ENCODE measurements around the gene ASB14.

ASB14 gene

GRCh38 chr3:57292897-57293526 lies 527 bp upstream of the ASB14 start:
- no peaks in the 10 kb centered on the region for H3K27me3 ChIP-seq (ENCODE audit: insufficient read depth, low read length)
- H3K4me3 ChIP-seq (ENCODE audit: low read length) = no peak overlapping the region
- H3K9ac ChIP-seq (ENCODE audit: low read depth, low read length) = no peak overlapping the region
- no peak overlapping the region for H3K27ac ChIP-seq (ENCODE audit: low read depth, low read length)
- no peaks in the 10 kb centered on the region for H3K9me3 ChIP-seq (ENCODE audit: insufficient read depth, low read depth, low read length)
- H3K36me3 ChIP-seq (ENCODE audit: insufficient read depth, low read length) = no peaks in the 10 kb centered on the region
- 94% methylated on average over 3 of the region's 4 CpGs for WGBS
- no peaks in the 10 kb centered on the region for H3K4me1 ChIP-seq (ENCODE audit: insufficient read depth, low read length)

- no peaks in the 10 kb centered on the region for H3K9me3 ChIP-seq (ENCODE audit: insufficient read depth, low read depth, low read length)
- 91% methylated on average over 9 of the region's 9 CpGs for WGBS
Observed at GRCh38 chr3:57288403-57288802, 4.1 kb downstream of the ASB14 start.

GRCh38 chr3:57287205-57287604 lies 5.3 kb downstream of the ASB14 start:
- H3K4me1 ChIP-seq (ENCODE audit: insufficient read depth, low read length) = no peaks in the 10 kb centered on the region
- no peak overlapping the region for H3K27ac ChIP-seq (ENCODE audit: low read depth, low read length)
- H3K9ac ChIP-seq (ENCODE audit: low read depth, low read length) = no peak overlapping the region
- H3K27me3 ChIP-seq (ENCODE audit: insufficient read depth, low read length) = no peaks in the 10 kb centered on the region
- H3K9me3 ChIP-seq (ENCODE audit: insufficient read depth, low read depth, low read length) = no peaks in the 10 kb centered on the region
- no peaks in the 10 kb centered on the region for H3K36me3 ChIP-seq (ENCODE audit: insufficient read depth, low read length)
- no peak overlapping the region for H3K4me3 ChIP-seq (ENCODE audit: low read length)
- 93% methylated on average over 2 of the region's 2 CpGs for WGBS

More at GRCh38 chr3:57288403-57288802, 4.1 kb downstream of the ASB14 start:
- H3K36me3 ChIP-seq (ENCODE audit: insufficient read depth, low read length) = no peaks in the 10 kb centered on the region
- no peaks in the 10 kb centered on the region for H3K4me1 ChIP-seq (ENCODE audit: insufficient read depth, low read length)
- no peaks in the 10 kb centered on the region for H3K27me3 ChIP-seq (ENCODE audit: insufficient read depth, low read length)
- H3K4me3 ChIP-seq (ENCODE audit: low read length) = no peak overlapping the region
- H3K27ac ChIP-seq (ENCODE audit: low read depth, low read length) = no peak overlapping the region
- no peak overlapping the region for H3K9ac ChIP-seq (ENCODE audit: low read depth, low read length)

GRCh38 chr3:57283334-57283733 lies 9.2 kb downstream of the ASB14 start:
- Histone ChIP-seq H3K27me3 (ENCODE audit: insufficient read depth, low read length) (no peaks in the 10 kb centered on the region), H3K9ac (ENCODE audit: low read depth, low read length) (no peak overlapping the region), H3K4me1 (ENCODE audit: insufficient read depth, low read length) (no peaks in the 10 kb centered on the region), H3K27ac (ENCODE audit: low read depth, low read length) (no peak overlapping the region), H3K9me3 (ENCODE audit: insufficient read depth, low read depth, low read length) (peaks cover 7% of the 10 kb centered on the region; the same call in 1 of the 2 replicates), H3K36me3 (ENCODE audit: insufficient read depth, low read length) (no peaks in the 10 kb centered on the region), H3K4me3 (ENCODE audit: low read length) (no peak overlapping the region)
- WGBS = 87% methylated on average over 5 of the region's 6 CpGs

- Histone ChIP-seq H3K27me3 (ENCODE audit: insufficient read depth, low read length) (no peaks in the 10 kb centered on the region), H3K27ac (ENCODE audit: low read depth, low read length) (no peak overlapping the region), H3K4me1 (ENCODE audit: insufficient read depth, low read length) (no peaks in the 10 kb centered on the region), H3K9ac (ENCODE audit: low read depth, low read length) (no peak overlapping the region), H3K9me3 (ENCODE audit: insufficient read depth, low read depth, low read length) (peaks cover 7% of the 10 kb centered on the region; the same call in 1 of the 2 replicates), H3K4me3 (ENCODE audit: low read length) (no peak overlapping the region), H3K36me3 (ENCODE audit: insufficient read depth, low read length) (no peaks in the 10 kb centered on the region)
- no CpG with 5 or more reads among the region's 1 CpG for WGBS
Observed at GRCh38 chr3:57281715-57282114, 10.8 kb downstream of the ASB14 start.

- Histone ChIP-seq H3K27me3 (ENCODE audit: insufficient read depth, low read length) (no peaks in the 10 kb centered on the region), H3K36me3 (ENCODE audit: insufficient read depth, low read length) (peaks cover 3% of the 10 kb centered on the region; the same call in 1 of the 2 replicates), H3K27ac (ENCODE audit: low read depth, low read length) (no peak overlapping the region), H3K9ac (ENCODE audit: low read depth, low read length) (no peak overlapping the region), H3K4me3 (ENCODE audit: low read length) (no peak overlapping the region), H3K9me3 (ENCODE audit: insufficient read depth, low read depth, low read length) (peaks cover 7% of the 10 kb centered on the region; the same call in 1 of the 2 replicates), H3K4me1 (ENCODE audit: insufficient read depth, low read length) (no peaks in the 10 kb centered on the region)
- 92% methylated on average over 5 of the region's 5 CpGs for WGBS
Observed at GRCh38 chr3:57279685-57280084, 12.8 kb downstream of the ASB14 start.

GRCh38 chr3:57278237-57278636 lies 14.2 kb downstream of the ASB14 start:
- no peaks in the 10 kb centered on the region for H3K4me1 ChIP-seq (ENCODE audit: insufficient read depth, low read length)
- H3K9me3 ChIP-seq (ENCODE audit: insufficient read depth, low read depth, low read length) = peaks cover 7% of the 10 kb centered on the region; the same call in 1 of the 2 replicates
- H3K36me3 ChIP-seq (ENCODE audit: insufficient read depth, low read length) = peaks cover 5% of the 10 kb centered on the region; the same call in 1 of the 2 replicates
- no peak overlapping the region for H3K27ac ChIP-seq (ENCODE audit: low read depth, low read length)
- no peaks in the 10 kb centered on the region for H3K27me3 ChIP-seq (ENCODE audit: insufficient read depth, low read length)
- WGBS = 81% methylated on average over 1 of the region's 1 CpG
- H3K4me3 ChIP-seq (ENCODE audit: low read length) = no peak overlapping the region
- no peak overlapping the region for H3K9ac ChIP-seq (ENCODE audit: low read depth, low read length)

GRCh38 chr3:57275393-57275792 lies 17.1 kb downstream of the ASB14 start:
- Histone ChIP-seq H3K27ac (ENCODE audit: low read depth, low read length) (no peak overlapping the region), H3K27me3 (ENCODE audit: insufficient read depth, low read length) (no peaks in the 10 kb centered on the region), H3K9ac (ENCODE audit: low read depth, low read length) (no peak overlapping the region), H3K9me3 (ENCODE audit: insufficient read depth, low read depth, low read length) (peaks cover 6% of the 10 kb centered on the region; the same call in 1 of the 2 replicates), H3K4me1 (ENCODE audit: insufficient read depth, low read length) (no peaks in the 10 kb centered on the region), H3K4me3 (ENCODE audit: low read length) (no peak overlapping the region), H3K36me3 (ENCODE audit: insufficient read depth, low read length) (peaks cover 27% of the 10 kb centered on the region)
- no CpG with 5 or more reads among the region's 2 CpGs for WGBS

GRCh38 chr3:57274845-57275244 lies 17.6 kb downstream of the ASB14 start:
- H3K27ac ChIP-seq (ENCODE audit: low read depth, low read length) = no peak overlapping the region
- peaks cover 33% of the 10 kb centered on the region for H3K36me3 ChIP-seq (ENCODE audit: insufficient read depth, low read length)
- no peaks in the 10 kb centered on the region for H3K27me3 ChIP-seq (ENCODE audit: insufficient read depth, low read length)
- H3K9me3 ChIP-seq (ENCODE audit: insufficient read depth, low read depth, low read length) = 0 out of 2 replicates have a peak, but pooled peaks cover 4% of the 10 kb centered on the region
- H3K4me3 ChIP-seq (ENCODE audit: low read length) = no peak overlapping the region
- H3K4me1 ChIP-seq (ENCODE audit: insufficient read depth, low read length) = no peaks in the 10 kb centered on the region
- H3K9ac ChIP-seq (ENCODE audit: low read depth, low read length) = no peak overlapping the region
- WGBS = 96% methylated on average over 6 of the region's 6 CpGs

- Histone ChIP-seq H3K4me1 (ENCODE audit: insufficient read depth, low read length) (no peaks in the 10 kb centered on the region), H3K27ac (ENCODE audit: low read depth, low read length) (no peak overlapping the region), H3K9ac (ENCODE audit: low read depth, low read length) (no peak overlapping the region), H3K9me3 (ENCODE audit: insufficient read depth, low read depth, low read length) (no peaks in the 10 kb centered on the region), H3K36me3 (ENCODE audit: insufficient read depth, low read length) (peaks cover 73% of the 10 kb centered on the region), H3K27me3 (ENCODE audit: insufficient read depth, low read length) (no peaks in the 10 kb centered on the region), H3K4me3 (ENCODE audit: low read length) (no peak overlapping the region)
- WGBS = no CpG with 5 or more reads among the region's 1 CpG
Observed at GRCh38 chr3:57268416-57268815, 24.1 kb downstream of the ASB14 start.

GRCh38 chr3:57261929-57262328 lies 30.6 kb downstream of the ASB14 start:
- no peak overlapping the region for H3K9ac ChIP-seq (ENCODE audit: low read depth, low read length)
- no peak overlapping the region for H3K4me3 ChIP-seq (ENCODE audit: low read length)
- H3K27ac ChIP-seq (ENCODE audit: low read depth, low read length) = no peak overlapping the region
- H3K4me1 ChIP-seq (ENCODE audit: insufficient read depth, low read length) = no peaks in the 10 kb centered on the region
- peaks cover 66% of the 10 kb centered on the region for H3K36me3 ChIP-seq (ENCODE audit: insufficient read depth, low read length)
- no peaks in the 10 kb centered on the region for H3K9me3 ChIP-seq (ENCODE audit: insufficient read depth, low read depth, low read length)
- WGBS = 100% methylated on average over 2 of the region's 3 CpGs
- H3K27me3 ChIP-seq (ENCODE audit: insufficient read depth, low read length) = no peaks in the 10 kb centered on the region

GRCh38 chr3:57261119-57261518 lies 31.4 kb downstream of the ASB14 start:
- peaks cover 67% of the 10 kb centered on the region for H3K36me3 ChIP-seq (ENCODE audit: insufficient read depth, low read length)
- no peak overlapping the region for H3K4me3 ChIP-seq (ENCODE audit: low read length)
- no peaks in the 10 kb centered on the region for H3K4me1 ChIP-seq (ENCODE audit: insufficient read depth, low read length)
- H3K27ac ChIP-seq (ENCODE audit: low read depth, low read length) = no peak overlapping the region
- H3K27me3 ChIP-seq (ENCODE audit: insufficient read depth, low read length) = no peaks in the 10 kb centered on the region
- WGBS = 96% methylated on average over 4 of the region's 4 CpGs
- no peaks in the 10 kb centered on the region for H3K9me3 ChIP-seq (ENCODE audit: insufficient read depth, low read depth, low read length)
- no peak overlapping the region for H3K9ac ChIP-seq (ENCODE audit: low read depth, low read length)
